Motor neuron (in vitro differentiated cells): ENCODE data around the gene CD300LF. TPM values are rescaled to one million over a fixed set of nuclear protein-coding genes. Genes with fewer than 3 reads are reported as not detected.

Experiments
- ATAC-seq, 8 experiments: fragments of 200-7000 bp; cut with Tn5 transposase; replicated peaks in 6 of 8; 2 replicates each; pipeline ENCODE4 v1.8.0; 2021; ENCODE audit warnings: mild to moderate bottlenecking in 8 of 8, moderate library complexity in 8 of 8
- H3K27ac ChIP-seq, 2 donors: fragments of 250-450 bp; sonication (Bioruptor Pico); 2 replicates each; pipeline ENCODE4 v1.9.0; 2021; ENCODE audit warnings: antibody characterized with exemption in 2 of 2, mild to moderate bottlenecking in 2 of 2, moderate library complexity in 1 of 2
- H3K4me1 ChIP-seq, 2 donors: fragments of 250-450 bp; sonication (Bioruptor Pico); replicated peaks in 1 of 2; 2 replicates each; pipeline ENCODE4 v1.6.1; 2021; ENCODE audit warnings: antibody characterized with exemption in 2 of 2, mild to moderate bottlenecking in 2 of 2, moderate library complexity in 1 of 2
- H3K4me3 ChIP-seq, 5 donors: fragments of 250-450 bp; sonication (Bioruptor Pico); 2 replicates each; pipeline ENCODE4 v1.9.0; 2021; ENCODE audit warnings: antibody characterized with exemption in 5 of 5, mild to moderate bottlenecking in 5 of 5, moderate library complexity in 4 of 5
- WGBS, 10 experiments: fragments of 450-650 bp; shearing (Covaris generic); methylation state at CpG; one replicate each; pipeline ENCODE4 v1.0.0; 2022; 5-methylcytosine and 5-hydroxymethylcytosine counted together
- in situ Hi-C, 9 experiments: fragments of 400-800 bp; cut with MboI; loops; one replicate each; pipeline ENCODE4 v1.15.0; 2021; ENCODE audit warnings: low sequenced_read_pairs in 9 of 9, low pct_unique_long_range_greater_than_20kb in 2 of 9; ENCODE audit not compliant: unreplicated experiment in 9 of 9
- total RNA-seq, 8 experiments: library from RNA; unstranded; fragments of 300-600 nt; gene quantifications; 2 replicates each; pipeline versions ENCODE4 v1.2.3 to v1.2.4, GENCODE V29; 2022

Gene CD300LF
- total RNA-seq, 8 experiments from 2014 or later, result 0.24 TPM; not detected in 7

DNA sequence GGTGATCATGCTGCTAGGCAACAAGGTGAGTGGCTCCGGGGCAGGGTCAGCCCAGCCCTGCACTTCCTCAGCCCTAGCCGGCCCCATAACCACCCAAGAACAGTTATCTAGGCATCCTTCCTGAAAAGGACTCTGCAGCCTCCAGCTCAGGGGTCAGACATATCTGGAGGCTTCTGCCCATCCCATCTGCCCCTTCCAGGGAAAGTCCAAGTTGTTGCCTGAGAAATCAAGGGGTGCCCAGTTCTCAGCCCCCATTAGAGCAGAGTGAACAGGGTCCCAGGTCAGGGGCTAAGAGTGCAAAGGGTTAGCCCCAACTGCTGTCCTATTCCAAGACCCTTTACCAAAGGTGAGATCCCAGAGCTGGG lies 31.6 kb upstream of the CD300LF start:
- Histone ChIP-seq H3K4me1 (peaks cover 0 to 14% of the 10 kb centered on the region in 2 donors), H3K4me3 (no peak overlapping the region), H3K27ac (no peak overlapping the region)
- ATAC-seq, result no peak
- 33 to 60% (median 50%) methylated on average over 2 of the region's 2 CpGs; no CpG with 5 or more reads in 7 of the 10 experiments for WGBS, 10 experiments
- in situ Hi-C loops, result no loop called here

DNA sequence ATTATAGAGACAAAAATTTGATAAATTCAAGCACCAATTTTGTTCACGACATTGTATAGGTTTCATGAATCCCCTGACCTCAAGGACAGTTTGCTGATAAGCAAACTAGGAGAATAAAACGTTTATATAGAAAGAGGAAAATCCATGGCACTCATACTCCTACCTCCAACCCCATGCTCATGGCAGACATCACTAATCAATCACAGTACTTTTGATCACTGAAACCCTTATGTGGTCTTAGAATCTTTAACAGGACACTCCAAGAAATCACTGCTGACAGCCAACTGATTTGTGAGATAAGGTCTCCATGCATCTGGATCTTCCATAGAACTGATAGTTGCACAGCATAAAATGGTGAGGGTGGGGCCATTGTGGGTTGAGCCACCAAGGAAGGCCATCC lies 31.0 kb upstream of the CD300LF start:
- no peak overlapping the region for H3K27ac ChIP-seq
- WGBS, 10 experiments, result 0 to 80% (median 49%) methylated on average over 1 to 2 of the region's 2 CpGs; no CpG with 5 or more reads in 2 of the 10 experiments
- no peak for ATAC-seq
- in situ Hi-C loops, result no loop called here
- H3K4me1 ChIP-seq, result peaks cover 0 to 14% of the 10 kb centered on the region in 2 donors
- H3K4me3 ChIP-seq, result no peak overlapping the region

DNA sequence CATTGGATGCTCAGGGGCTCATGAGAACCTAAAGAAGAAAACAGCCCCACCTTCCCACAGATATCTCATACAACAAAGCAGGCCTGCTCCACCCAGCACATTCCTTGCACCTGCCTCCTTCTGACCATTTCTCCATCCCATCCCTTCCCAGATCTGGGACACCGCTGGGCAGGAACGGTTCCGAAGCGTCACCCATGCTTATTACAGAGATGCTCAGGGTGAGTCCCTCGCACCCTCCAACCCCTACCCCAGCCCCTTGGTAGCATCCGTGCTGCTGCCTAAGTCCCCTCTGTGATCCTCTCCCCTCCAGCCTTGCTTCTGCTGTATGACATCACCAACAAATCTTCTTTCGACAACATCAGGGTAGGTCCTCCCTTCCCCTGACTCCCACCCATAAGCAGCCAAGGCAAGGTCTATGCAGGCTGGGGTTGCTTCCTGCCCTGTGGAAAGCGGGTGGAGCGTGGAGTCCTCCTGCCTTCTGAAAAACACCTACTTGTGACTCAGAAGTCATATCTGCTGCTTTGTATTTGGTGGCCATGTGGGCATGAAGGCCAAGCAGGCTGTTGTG lies 30.3 kb upstream of the CD300LF start:
- in situ Hi-C loops, result no loop called here
- WGBS, 10 experiments, result 80 to 89% (median 87%) methylated on average over 3 to 6 of the region's 9 CpGs; no CpG with 5 or more reads in 6 of the 10 experiments

DNA sequence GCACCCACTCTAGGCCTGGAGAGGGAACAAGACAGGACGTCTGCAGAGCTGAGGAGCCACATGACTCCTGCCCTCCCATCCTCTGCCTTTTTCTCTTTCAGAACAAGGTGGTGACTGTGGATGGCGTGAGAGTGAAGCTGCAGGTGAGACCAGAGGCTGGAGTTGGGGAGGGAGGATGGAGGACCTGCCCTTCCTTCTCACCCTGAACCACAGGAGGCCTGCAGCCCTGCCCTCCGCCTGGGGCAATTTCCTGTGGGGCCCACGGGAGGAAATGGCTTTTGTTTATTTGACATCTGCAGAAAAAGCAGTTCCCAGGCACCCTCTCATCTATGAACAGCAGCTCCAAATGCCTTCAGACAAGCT lies 29.4 kb upstream of the CD300LF start:
- in situ Hi-C loops, result no loop called here
- WGBS, 10 experiments, result 0 to 25% (median 8%) methylated on average over 1 to 4 of the region's 4 CpGs; no CpG with 5 or more reads in 3 of the 10 experiments
- Histone ChIP-seq H3K4me1 (peaks cover 0 to 19% of the 10 kb centered on the region in 2 donors), H3K27ac (no peak overlapping the region), H3K4me3 (no peak overlapping the region)
- ATAC-seq, result no peak

More for the DNA sequence above, 30.3 kb upstream of the CD300LF start:
- Histone ChIP-seq H3K27ac (no peak overlapping the region), H3K4me1 (peaks cover 0 to 15% of the 10 kb centered on the region in 2 donors), H3K4me3 (no peak overlapping the region)
- no peak for ATAC-seq

DNA sequence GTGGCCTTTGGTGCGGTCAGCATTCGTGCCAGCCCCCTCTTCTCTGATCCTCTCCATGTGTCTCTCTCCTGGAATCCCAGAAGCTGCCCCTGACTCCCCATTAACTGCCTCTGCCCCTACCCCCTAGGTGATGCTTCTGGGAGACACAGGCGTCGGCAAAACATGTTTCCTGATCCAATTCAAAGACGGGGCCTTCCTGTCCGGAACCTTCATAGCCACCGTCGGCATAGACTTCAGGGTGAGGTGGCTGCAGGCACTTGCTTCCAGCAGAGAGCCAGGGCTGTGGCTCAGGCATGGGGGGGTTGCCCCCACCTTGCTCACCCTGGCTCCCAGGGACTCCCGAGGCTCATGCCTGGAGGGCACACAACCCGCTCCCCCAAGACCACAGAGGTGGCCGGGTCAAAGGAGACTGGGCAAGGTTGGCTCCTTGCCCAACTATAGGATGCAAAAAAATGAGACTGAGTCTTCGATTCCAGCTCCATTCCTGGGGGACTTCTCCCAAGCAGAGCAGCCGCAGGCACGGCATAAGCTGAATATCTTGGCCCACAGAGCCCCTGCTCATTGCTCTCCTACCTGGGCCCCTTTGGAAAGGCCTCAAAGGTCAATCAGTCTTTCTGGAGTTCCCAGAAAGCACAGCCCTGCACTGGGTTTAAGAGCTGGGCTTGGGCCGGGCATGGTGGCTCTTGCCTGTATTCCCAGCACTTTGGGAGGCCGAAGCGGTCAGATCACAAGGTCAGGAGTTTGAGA lies 28.1 kb upstream of the CD300LF start:
- H3K27ac ChIP-seq, result no peak overlapping the region
- ATAC-seq, result no peak
- H3K4me1 ChIP-seq, result peaks cover 6 to 28% of the 10 kb centered on the region in 2 donors
- 56 to 100% (median 87%) methylated on average over 1 to 13 of the region's 17 CpGs; no CpG with 5 or more reads in 4 of the 10 experiments for WGBS, 10 experiments
- no peak overlapping the region for H3K4me3 ChIP-seq
- in situ Hi-C loops, result no loop called here

DNA sequence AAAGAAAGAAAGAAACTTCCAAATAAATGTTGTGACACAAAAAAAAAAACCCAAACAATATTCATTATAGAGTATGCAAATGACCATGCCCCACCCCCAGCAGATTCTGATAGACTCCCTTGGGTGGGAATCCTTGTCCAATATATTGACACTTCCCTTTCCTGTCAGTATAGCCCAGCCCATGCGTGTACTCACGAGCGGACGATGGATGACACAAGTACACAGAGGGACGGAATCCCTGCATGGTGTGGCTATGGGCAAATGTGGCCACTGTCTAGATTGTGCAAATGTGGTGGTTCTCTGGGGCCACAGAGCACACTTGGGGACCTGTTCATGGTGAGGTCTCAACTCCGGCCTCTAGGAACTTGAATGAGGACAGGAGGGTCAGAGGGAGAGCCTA lies 27.4 kb upstream of the CD300LF start:
- Histone ChIP-seq H3K4me1 (peaks cover 6 to 26% of the 10 kb centered on the region in 2 donors), H3K4me3 (no peak overlapping the region), H3K27ac (no peak overlapping the region)
- WGBS, 10 experiments, result 68 to 100% (median 90%) methylated on average over 1 to 6 of the region's 6 CpGs; no CpG with 5 or more reads in 4 of the 10 experiments
- ATAC-seq, result no peak
- in situ Hi-C loops, result no loop called here

DNA sequence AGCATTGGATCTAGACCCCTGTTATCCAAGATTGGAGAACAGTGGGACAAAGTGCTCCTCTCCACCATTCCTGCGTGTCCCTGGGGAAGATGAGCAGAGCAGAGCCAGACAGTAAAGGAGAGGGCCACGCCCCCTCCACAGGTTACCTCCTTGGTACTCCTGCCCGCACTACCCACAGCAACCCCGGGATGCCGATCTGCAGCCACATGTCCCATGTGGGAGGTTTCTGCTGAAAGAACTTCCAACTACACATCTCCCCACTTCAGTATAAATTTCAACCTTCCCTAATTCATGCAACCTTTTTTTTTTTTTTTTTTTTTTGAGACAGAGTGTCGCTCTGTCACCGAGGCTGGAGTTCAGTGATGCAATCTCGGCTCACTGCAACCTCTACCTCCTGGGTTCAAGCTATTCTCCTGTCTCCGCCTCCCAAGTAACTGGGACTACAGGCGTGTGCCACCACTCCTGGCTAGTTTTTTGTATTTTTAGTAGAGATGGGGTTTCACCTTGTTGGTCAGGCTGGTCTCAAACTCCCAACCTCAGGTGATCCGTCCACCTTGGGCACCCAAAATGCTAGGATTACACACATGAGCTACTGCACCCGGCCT lies 26.6 kb upstream of the CD300LF start:
- WGBS, 10 experiments, result 49 to 100% (median 90%) methylated on average over 1 to 5 of the region's 12 CpGs; no CpG with 5 or more reads in 2 of the 10 experiments
- in situ Hi-C loops, result no loop called here
- H3K4me3 ChIP-seq, result no peak overlapping the region
- ATAC-seq, result no peak
- H3K27ac ChIP-seq, result no peak overlapping the region
- H3K4me1 ChIP-seq, result peaks cover 6 to 20% of the 10 kb centered on the region in 2 donors

DNA sequence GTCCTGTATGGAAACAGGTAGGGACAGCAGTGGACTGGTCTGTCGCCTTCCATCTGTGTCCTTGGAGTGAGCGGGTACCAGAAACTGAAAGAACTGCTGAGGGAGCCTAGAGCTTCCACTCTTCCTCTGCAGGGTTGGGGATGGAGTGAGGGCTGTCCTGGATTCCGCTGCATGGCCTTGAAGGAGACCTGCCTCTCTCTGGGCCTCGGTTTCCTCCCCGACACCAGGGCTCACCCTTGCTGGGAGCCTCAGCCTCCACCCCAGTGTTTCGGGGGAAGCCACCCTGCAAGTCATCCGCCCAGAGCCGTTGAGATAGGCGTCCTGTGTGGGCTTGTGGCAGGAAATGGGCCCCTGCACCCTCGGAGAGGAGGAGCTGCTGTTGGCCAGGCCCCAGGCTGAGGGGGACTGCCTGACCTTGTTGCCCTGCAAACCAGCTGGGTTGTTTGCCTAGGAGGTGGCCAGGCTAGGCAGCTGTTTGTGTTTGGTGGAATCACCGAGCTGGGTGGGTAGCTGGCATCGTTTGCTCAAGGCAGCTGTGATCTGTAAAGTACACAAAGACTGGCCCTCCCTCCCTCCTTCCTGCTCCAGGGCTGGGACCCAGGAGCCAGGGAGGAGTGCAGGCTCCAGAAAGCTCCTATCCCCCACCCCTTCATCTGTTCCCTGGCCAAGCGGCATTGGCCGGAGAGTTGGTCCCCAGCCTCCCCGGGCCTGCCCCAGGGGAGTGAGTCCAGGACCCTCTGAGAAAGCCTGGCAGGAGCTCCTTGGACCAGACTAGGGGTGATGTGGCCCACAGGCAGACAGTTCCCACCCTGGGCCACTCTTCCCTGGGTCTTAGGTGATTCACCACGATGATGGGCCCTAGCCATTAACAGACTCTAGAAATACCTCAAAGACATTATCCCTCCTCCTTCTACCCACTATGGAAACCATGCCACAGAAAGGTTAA lies 25.6 kb upstream of the CD300LF start:
- Histone ChIP-seq H3K4me1 (peaks cover 6 to 20% of the 10 kb centered on the region in 2 donors), H3K4me3 (no peak overlapping the region), H3K27ac (no peak overlapping the region)
- WGBS, 10 experiments, result 20 to 100% (median 80%) methylated on average over 1 to 2 of the region's 16 CpGs; no CpG with 5 or more reads in 5 of the 10 experiments
- in situ Hi-C loops, result no loop called here
- no peak for ATAC-seq

DNA sequence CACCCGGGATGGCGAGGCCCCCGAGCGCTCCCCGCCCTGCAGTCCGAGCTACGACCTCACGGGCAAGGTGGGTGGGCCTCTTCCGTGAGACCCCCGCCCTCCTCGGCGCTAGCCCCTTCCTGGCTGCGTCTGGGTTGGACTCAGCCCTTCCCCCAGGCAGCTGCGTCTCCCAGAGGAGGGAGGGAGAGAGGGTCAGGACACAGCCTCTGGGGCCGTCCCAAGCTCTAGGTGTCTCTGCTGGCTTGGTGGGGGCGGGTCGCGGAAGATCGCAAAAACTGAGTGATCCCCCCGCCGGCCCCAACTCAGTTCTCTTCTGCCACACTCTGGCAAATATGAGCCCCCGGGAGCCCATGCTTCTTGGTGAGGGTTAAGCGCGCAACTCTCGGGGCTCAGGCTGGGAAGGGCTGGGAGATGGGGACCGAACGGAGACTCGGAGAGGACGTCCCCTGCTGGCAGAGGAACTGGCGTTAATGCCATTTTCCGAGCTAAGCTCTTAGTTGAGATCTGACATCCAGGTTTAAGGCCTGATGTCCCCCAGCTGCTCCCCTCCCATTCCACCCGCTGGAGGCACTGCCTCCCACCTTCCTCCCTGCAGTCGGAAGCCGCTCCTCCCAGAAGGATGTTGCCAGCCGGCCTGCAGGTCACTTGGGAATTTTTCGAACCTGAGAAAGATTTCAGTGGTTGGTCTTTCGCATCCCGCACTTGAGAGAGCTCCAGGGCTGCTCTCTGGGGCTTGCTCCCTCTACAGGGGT lies 24.8 kb upstream of the CD300LF start:
- ATAC-seq, result peak in 7 of 8 experiments; percentile 6 to 40 (median 16)
- in situ Hi-C loops, result no loop called here

DNA sequence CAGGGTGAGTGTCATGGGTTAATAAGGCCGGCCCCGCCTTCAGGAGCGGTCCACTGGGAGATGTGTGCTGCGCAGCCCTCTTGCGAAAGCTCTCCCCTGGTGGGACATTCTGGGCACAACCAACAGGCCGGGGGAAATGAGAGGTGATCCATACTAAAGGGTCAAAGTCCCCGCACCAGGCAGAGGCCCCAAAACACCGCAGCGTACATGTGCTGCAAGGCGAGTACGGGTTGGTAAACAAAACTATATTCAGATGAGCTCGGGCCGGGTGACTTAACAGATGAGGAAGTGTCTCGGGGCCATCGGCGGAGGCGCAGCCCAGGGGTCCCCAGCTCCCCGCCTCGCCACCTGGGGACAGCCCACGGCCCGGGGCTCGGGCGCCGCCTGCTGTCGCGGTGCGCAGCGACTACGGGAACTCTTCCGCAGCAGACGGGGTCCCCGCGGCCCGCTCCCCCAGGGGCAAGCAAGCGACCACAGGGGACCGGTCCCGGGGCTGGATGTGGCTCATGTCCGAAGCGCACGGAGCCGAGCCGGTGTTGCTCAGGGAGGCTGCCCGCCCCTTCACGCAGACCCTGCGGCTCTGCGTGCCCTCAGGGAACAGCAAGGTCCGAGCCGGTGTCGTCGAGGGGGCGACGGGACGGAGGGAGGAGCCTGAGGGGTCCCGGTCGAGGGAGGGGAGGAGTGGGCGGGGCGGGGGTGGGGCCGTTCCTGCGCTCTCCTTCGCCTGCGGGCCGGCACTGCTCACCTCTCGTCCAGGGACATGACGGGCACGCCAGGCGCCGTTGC lies 24.0 kb upstream of the CD300LF start, which contains the start of gene RAB37:
TSS of gene RAB37 (plus strand) at position 744 of the 786 bp plus-strand sequence. CDS start at position 761, 17 bp downstream.
- H3K4me3 ChIP-seq, result peak within 1 kb of the TSS in 3 of 5 donors; percentile 5 to 15 (median 7)
- H3K4me1 ChIP-seq, result peaks cover 6 to 20% of the 10 kb centered on the region in 2 donors
- WGBS, 10 experiments, result 0 to 13% (median 1%) methylated on average over 3 to 22 of the region's 67 CpGs; no CpG with 5 or more reads in 6 of the 10 experiments
- no peak within 1 kb of the TSS for H3K27ac ChIP-seq
- peak; percentile 53 to 84 (median 76) for ATAC-seq
- in situ Hi-C loops, result no loop called here

More for the DNA sequence above, 24.8 kb upstream of the CD300LF start:
- 0 to 10% (median 0%) methylated on average over 1 to 7 of the region's 38 CpGs; no CpG with 5 or more reads in 6 of the 10 experiments for WGBS, 10 experiments
- H3K4me3 ChIP-seq, result peak overlapping the region in 1 of 5 donors; percentile 15
- peaks cover 6 to 20% of the 10 kb centered on the region in 2 donors for H3K4me1 ChIP-seq
- no peak overlapping the region for H3K27ac ChIP-seq

DNA sequence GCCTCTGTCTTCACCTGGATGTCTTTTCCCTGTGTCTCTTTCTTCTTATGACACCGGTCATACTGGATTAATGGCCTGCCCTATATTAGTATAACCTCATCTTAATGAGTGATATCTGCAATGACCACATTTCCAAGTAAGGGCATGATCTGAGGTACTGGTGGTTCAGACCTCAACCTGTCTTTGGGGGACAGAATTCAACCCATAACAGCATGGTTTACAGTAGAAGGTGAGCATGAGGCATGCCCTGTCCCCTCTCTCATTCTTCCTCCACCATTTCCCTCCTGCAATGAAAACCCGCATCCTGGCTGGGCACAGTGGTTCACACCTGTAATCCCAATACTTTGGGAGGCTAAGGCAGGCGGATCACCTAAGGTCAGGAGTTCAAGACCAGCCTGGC lies 21.5 kb upstream of the CD300LF start:
- H3K4me3 ChIP-seq, result no peak overlapping the region
- whole genome bisulfite sequencing, 10 experiments, result 40 to 100% (median 70%) methylated on average over 1 to 3 of the region's 3 CpGs; no CpG with 5 or more reads in 3 of the 10 experiments
- no peak overlapping the region for H3K27ac ChIP-seq
- H3K4me1 ChIP-seq, result peaks cover 6 to 20% of the 10 kb centered on the region in 2 donors
- no peak for ATAC-seq
- in situ Hi-C loops, result no loop called here
